GM18502 (cell line): Measurements from ENCODE around the gene CROCC2.

Experiments
- ATAC-seq: cut with Tn5 transposase; IDR thresholded peaks from one replicate; pipeline ENCODE4 v1.9.1; 2021; ENCODE audit warnings: mild to moderate bottlenecking; ENCODE audit not compliant: unreplicated experiment, poor library complexity

The CROCC2 gene

DNA sequence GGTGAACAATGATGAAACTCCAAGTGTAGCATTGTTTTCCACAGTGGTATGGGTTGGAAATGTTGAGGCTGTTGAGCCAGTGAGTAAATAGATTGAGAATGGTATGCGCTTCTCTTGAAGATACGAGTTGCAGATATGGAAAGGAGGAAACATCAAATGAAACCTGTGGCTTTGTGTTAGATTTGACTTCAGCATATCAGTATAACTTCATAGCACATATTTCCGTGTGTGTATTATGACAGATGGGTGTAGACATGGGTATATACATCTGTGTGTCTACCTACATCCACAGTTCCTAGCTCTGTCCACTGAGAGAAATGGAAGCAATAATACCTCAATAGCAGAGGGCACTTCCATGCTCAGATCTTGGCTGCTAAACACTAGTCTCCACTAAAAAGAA, 100.3 kb downstream of the CROCC2 start:
- ATAC-seq: no peak

DNA sequence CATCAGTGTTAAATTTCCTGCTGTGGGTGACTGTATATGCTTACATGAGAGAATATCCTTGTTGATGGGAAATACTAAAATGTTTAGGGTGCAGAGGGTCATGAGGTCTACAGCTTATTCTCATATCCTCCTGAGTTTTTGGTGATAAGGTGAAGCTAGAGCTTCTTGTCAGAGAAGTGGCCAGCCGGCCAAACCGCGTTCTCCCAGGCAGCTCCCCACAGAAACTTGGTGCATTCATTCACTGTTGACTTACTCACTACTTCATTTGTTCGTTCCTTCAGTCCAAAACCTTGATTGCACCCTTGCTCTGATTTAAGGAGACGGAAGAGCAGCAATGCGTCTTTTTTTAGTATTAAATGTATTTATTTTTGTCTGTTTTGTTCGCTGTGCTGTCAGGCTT, 101.0 kb downstream of the CROCC2 start:
- no peak for ATAC-seq

DNA sequence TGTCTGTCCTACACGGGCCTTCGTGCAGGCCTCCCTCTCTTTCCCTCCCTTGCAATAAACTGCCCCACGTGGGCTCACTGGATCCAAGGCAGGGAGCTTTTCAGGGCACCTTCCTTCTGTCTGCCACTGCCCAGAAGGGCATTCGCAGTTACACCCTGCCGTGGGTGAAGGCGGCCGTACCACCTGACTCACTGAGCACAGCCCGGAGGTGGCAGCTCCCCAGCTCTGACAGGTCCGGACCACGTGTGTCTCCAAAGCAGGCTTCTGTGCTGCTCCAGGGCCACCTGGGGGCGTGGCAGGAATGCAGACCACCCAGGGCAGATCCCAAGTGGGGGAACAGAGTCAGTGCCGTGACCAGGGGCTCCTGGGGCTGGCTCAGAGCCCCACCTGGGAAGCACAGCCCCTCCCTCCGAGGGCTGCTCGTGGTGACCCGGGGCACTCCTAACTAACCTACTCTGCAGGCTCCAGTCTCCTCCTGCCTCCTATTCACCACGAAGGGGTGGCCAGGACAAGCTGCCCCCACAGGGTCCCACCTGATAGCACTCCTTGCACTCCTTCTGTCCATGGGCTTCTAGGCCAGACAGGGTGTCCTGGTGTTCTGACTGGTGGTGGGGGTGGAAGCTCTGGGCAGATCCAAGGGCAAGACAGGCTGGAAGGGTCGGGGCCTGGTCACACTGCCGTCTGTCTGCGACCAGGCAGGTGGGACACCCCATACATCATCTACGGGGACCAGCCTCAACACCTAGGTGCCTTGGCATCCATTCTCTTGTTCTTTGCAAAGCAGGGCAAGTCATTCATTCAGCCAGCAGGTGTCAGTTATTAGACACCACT, 102.0 kb downstream of the CROCC2 start:
- ATAC-seq: no peak

DNA sequence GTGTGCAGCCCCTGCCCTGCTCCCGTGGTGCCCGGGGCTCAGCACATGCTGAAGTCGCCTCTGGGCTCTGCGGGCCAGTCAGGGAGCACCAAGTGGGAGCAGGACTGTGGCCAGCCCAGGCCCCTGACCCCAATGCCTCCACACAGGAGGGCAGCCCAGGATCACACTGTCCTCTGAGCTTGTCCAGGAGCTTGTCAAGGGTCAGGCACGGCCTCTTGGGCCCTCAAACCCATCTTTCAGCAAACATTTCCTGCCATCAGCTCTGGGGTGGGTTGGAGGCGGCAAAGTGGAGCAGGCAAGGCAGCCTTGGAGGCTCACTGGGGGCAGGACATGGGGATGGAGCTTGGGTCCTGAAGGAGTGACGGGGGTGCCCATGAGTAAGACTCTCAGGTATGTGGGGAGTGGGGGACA, 102.6 kb downstream of the CROCC2 start:
- ATAC-seq: no peak

DNA sequence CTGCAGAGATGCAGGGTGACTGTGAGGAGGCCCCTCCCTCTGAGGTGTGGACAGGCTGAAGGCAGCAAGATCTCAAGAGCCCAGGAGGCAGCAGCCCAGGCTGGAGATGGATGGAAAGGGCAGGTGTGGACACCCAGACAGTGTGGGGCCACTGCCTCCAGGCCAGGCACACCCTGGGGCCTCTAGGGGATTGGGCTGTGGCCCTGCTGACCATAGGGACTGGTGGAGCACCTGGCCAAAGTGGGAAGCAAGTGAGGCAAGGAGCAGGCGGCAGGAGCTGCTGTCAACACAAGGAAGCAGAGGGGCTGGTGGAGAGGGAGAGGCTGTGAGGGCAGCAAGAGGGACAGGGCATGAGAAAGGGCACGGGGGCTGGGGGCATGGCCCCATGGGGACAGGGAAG, 103.1 kb downstream of the CROCC2 start:
- no peak for ATAC-seq

DNA sequence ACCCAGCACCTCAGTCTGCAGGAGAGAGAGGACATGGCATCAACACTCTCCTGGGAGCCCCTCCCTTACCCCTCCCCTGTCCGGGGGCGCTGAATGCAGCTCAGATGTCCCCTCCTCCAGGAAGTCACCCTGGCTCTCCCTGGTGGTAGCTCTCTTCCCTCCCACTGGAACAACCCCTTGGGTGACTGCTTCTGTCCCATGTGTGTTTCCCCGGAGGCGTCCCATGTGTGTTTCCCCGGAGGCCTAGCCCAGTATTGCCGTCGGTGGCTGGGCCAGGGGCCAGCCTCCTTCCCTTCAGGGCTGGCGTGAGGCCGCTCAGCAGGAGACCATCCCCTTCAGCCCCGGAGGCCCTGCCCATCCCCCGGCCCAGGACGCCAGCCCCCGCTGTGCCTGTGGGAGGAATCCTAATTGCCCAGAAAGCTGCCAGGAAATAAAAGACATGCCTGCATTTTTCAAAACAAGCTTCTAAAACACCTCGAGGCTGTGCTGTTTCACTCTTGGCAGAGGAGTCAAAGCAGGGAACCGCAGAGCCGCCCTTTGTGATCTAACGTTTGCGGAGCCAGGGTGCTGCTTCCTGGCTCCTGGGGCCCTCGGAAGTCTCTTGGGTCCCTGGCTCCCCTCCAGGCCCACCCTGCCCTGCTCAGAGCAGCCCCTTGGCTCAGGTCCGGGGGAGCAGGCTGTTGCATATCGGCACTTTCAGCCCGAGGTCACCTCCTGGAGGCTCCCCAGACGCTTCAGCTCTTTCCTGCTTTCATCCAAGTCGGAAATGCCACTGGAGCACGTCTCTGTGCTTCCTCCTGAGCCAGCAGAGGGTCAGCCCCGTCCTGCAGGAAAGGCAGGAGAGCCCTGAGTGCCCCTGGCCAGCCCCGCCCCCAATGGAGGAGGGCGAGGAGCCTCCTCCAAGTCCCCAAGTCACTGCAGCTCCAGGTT, 103.7 kb downstream of the CROCC2 start:
- no peak for ATAC-seq

DNA sequence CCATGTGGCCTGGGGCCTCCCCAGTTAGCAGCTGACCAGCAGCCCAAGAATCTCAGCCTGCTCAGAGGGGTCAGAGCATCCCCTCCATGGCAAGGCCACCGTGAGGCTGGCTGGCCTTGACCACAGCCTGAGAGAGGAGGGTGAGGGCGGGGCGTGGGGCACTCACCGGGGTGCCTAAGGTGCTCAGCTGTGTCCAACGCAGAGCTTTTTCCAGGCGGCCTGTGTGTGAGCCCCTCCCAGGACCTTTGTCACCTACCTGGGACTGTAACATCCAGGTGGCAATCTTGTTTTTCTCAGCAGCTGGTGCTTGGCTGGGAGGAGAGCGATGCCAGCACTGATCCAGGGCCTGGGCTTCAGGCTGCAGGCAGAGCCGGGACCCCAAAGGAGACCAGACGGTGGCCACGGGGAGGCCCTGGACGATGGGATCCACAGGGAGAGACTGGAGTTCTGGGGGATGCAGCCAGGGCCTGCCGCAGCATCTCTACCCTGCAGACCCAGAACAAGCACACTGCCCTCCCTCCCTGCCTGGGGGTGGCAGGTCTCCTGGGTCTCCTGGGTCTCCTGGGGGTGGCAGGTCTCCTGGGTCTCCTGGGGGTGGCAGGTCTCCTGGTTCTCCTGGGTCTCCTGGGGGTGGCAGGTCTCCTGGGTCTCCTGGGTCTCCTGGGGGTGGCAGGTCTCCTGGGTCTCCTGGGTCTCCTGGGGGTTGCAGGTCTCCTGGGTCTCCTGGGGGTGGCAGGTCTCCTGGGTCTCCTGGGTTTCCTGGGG, 104.6 kb downstream of the CROCC2 start:
- no peak for ATAC-seq

DNA sequence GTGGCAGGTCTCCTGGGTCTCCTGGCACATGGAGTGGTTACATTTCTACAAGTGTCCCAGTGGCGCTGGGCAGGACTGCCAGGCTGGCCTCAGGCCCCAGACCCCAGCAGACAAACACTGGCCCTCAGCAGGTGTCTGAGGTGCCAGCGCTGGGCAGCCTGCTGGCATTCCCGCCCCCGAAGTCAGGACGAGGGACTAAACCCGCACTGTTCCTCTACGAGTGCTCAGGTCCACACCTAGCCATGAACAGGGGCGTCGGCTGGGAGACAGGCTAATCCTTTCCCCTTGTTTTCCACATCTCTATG, 105.1 kb downstream of the CROCC2 start:
- no peak for ATAC-seq

DNA sequence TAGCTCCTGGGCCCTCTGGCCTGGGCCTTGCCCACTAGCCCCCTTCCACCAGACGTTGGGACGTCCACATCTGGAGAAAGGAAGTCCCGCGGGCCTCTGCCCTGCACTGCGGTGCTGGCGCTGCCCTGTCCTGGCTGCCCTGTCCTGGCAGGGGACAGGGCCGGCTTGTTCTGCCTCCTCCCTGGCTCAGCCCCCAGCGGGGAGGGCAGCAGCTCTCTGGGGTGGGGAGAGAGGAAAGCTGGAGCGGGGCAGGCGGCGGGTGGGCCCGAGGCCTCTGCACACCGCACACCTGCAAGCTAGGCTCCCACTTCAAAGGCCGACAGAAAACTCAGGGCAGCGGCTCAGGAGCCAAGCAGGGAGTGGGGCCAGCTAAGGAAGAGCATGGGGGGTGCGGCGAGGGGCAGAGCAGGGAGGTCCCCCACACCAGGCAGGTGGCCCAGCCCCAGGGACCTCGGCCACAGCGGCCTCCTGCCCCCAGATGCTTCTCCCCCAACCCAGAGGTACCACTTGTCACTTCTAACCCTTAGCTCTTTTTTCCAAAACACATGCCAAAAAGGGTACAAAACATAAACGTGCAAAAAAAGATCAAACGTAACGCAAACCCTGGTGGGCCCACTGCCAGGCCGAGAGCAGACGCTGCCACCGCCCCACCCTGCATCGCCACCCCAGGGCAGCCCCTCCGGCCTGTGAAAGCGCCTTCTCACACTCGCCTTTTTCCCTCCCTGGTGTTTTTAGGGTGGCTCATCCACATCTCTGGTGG, 105.8 kb downstream of the CROCC2 start:
- ATAC-seq: no peak

DNA sequence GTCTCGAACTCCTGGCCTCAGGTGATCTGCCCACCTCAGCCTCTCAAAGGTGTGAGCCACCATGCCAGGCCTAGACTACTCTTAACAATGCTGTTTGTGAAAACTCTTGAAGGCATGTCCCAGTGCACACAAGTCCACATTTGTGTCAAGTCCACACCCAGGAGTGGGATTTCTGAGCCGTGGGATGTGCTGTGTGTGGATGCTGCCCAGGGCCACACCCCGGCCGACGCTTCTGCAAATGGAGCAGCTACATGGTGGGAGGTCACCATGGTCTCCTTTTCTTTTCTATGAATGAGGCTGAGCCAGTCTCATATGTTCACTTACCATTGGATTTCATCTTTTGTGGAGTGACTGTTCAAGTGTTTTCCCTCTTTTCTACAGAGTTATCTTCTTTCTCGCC, 108.1 kb downstream of the CROCC2 start:
- no peak for ATAC-seq

DNA sequence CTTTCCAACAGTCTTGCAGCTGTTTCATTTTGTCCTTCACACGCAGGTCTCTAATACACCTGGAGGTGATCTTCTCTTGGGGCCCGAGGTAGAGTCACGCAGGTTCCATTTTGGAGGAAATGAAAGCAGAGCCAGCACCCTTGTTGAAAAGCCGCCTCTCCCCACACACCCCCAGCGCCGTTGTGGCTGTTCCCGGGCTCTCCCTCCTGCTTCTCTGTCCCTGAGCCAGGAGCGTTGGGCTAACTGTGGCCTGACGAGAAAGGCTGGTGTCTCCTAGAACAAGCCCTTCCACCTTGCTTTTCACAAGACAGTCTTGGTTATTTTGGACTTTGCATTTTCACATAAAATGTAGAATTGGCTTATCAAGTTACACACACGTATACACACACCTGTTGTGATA, 108.6 kb downstream of the CROCC2 start:
- no peak for ATAC-seq

DNA sequence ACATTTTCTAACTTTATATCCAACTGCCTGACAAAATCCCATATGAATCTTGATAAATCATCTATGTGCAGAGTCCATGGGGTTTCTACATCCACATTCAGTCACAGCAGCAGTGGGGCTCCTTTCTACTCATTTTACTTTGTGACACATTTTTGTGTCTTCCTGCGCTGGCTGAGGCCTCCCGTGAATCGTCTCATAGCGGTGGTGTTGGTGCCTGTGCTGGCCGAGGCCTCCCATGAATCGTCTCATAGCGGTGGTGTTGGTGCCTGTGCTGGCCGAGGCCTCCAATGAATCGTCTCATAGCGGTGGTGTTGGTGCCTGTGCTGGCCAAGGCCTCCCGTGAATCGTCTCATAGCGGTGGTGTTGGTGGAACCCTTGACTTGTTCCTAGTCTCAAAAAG, 109.3 kb downstream of the CROCC2 start:
- ATAC-seq: no peak

DNA sequence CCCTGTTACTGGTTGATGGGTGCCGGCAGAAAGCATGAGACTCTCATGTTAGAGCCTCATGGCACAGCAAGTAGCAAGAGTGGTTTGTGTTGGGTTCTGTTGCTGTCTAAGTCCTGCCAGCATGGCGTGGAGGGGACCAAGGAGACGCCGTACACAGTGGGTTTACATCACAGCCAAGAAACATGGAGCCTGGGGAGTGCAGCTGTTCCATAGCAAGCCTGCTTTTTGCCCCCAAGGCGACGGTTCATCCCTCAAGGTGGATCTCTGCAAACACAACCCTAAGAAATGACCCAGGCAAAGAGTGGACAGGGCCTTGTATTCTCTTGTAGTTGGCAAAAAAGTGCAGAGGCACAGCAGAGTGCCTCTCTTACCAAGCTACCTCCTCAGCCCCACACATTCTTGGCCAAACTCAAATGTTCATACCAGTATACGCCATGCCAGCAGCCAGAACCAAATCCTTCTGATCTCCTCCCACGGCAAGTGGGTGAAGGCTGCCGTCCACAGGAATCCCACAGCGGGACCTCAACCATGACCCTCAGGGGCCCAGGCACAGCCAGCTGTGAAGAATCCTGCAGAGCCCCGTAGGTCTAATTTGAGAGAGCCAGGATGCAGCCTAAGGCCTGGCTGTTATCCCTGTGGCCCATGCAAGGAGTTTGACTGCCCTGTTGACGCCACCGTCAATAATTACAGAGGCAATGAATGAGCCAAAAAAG, 111.2 kb downstream of the CROCC2 start:
- no peak for ATAC-seq

DNA sequence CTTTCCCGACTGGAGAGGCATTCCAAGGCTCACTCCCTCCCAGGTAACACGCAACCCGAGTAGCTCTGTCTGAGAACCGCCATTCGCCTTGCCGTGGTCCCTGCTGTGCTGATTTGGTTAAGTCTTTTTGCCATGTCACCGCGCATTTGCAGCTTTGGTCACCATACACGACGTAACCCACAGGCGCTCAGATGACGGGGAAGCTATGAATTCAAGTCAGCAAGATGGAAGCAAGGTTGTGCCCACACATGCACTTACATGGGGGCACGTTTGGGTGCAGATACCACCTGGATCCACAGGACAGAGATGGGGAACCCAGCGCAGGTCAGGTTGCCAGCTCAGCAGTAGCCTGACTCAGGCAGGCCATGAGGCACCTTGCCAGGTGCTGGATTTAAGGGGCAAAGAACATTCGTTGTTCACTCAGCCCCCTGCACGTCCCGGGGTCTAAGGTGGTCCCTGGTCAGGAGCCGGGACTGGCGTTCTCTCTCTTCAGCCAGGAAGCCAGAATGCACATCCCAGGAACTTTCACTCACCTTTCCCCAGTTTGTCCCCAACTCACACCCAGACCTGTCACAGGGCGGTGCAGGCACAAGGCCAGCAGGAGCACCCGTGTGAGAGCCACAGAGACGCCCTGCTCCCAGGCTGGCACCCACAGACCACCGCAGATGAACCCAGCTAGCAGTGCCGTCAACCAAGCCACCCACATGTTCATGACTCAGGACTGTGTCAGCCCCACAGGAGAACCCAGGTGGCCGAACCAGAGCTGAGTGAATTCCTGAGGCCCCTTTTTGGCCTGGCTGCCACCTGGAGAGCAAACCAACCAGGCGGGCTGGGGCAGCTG, 112.1 kb downstream of the CROCC2 start:
- ATAC-seq: no peak

DNA sequence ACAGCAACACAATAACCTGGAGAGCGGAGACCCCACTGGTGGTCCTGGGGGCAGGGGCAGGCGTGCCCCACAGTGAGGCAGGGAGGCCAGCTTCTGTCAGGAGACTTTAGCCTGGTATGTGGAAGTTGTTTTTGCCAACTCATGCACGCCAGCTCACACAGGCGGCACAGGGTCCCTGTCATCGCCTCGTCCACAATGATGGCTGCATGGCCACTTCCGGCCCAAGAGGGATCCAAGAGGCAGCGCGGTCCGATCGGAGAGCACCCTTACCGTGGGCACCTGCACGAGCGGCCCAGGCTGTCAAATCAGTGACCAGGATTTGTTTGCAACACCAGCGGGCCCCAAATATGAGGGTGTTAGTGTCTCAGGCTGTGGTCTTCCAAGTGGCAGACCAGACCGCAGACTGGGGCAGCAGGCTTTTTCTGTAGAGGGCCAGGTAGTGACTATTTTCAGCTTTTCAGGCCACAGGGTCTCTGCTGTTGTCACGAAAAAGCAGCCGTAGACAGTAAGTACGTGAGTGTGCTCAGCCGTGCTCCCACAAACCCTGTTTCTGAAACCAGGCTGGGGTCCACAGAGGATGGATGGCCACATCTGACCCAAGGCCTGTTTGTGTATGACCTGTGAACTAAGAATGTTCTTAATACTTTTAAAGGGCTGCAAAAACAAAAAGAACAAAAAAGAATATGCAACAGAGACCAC, 113.5 kb downstream of the CROCC2 start:
- ATAC-seq: no peak

DNA sequence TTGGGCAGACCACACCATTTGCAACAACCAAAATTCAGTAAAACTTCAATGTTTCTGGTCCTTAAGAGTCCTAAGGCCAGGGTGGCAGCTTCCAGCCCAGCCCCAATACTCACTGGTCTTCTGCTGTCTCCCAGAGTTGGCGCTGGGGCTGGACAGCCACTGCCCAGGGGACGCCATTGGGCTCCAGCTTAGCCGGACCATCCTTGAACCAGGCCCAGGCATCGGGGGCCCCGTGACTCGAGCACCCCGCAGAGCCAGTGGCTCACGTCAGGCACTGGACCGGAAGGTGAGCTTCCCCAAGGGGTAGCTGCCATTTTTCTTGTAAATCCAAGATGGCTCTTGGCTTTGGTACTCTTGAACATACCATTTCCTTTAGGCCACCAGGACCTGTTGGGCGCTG, 114.1 kb downstream of the CROCC2 start:
- ATAC-seq: no peak

DNA sequence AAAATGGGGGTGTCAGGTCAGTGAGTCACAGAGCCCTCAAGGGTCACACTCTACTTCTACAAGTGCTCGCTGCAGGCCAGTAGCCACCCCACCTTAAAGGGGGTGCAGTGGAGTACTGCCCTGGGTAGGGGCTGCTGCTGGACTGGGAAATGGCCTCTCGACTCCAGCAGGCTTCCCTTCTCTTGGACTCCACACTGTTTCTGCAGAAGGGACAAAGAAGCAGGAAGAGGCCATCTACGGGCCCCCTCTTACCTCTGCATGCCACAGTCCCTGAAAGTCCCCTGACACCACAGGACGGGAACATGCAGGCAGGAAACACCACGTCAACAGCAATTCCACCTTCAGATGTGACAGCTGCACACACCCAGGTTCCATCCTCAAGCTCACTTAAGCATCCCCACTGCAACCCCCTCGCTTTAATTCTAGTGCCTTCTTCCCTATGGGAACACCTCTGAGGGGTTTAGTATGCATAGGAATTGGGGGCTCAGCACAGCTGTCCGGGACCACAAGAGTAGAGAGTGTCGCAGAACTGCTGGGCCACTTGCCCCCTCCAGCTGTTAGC, 114.6 kb downstream of the CROCC2 start:
- no peak for ATAC-seq

DNA sequence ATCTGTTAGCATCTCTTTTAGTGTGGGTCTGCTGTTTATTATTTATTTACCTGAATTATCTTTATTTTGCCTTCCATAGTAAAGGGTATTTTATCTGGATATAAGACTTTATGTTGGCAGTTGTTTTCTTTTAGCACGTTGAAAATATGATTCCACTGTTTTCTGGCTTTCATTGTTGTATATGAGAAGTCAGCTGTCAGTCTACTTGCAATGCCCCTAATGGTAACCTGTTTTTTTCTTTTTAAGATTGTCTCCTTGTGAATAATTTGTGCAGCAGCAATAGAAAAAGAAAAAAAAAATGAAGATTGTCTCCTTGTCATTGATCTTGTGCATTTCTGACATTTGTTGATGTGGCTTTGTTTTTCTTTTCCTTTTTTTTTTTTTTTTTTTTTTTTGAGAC, 119.5 kb downstream of the CROCC2 start:
- ATAC-seq: no peak
